HPDE6-E6E7 (cell line): ENCODE data around the gene TMEM74B.
"Not testable (repeated sequence)": the region's sequence is repeated elsewhere in the genome, so short reads cannot be mapped to it uniquely, and the experiment has no call there.

ENCODE experiments used
- DNase-seq: peaks from one replicate; pipeline ENCODE4 v3.0.0; 2011; ENCODE audit warnings: missing footprints; ENCODE audit errors: extremely low spot score

The TMEM74B gene

DNA sequence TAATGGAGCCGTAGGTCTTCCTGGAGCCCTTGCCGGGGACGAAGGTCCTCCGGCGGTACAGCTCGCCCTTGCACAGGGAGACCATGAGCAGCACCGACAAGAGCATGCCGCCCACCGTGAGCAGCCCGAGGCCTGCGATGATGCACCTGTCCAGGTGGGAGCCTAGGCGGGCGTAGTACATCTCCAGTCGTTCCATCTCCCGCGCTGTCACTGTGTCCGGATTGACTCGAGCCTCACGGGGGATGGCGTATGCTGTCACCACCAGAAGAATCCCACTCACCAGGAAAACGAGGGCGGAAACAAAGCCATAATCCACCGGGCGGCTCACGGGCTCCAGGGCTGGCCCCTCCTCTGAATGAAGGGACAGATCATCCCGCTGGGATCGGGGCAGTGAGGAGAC is 3.8 kb downstream of the TMEM74B start:
- DNase-seq: no peak

GRCh38 chr20:1178623-1179022 is 6.2 kb downstream of the TMEM74B start:
- DNase-seq: no peak

DNA sequence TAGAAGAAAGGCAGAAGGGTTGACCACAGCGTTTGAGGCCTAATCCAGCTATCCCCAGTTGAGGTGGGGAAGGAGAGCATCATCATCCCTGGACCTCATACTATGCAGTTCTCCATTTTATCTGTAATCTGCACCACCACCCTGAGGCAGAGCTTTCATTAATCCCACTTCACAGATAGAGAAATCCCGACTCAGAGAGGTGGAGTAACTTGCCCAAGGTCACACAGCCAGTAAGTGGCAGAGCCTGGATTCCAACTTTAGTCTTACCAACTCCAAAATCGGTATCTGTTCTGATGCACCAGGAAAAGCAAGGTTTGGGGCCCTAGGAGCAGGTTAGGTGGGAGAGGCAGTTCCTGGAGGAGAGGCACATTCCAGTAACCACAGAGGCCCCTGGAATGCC is 6.7 kb downstream of the TMEM74B start:
- DNase-seq: no peak

GRCh38 chr20:1177680-1178079 is 7.1 kb downstream of the TMEM74B start:
- no peak for DNase-seq

- no peak for DNase-seq
Measured at GRCh38 chr20:1174787-1175186, 10.0 kb downstream of the TMEM74B start.

DNA sequence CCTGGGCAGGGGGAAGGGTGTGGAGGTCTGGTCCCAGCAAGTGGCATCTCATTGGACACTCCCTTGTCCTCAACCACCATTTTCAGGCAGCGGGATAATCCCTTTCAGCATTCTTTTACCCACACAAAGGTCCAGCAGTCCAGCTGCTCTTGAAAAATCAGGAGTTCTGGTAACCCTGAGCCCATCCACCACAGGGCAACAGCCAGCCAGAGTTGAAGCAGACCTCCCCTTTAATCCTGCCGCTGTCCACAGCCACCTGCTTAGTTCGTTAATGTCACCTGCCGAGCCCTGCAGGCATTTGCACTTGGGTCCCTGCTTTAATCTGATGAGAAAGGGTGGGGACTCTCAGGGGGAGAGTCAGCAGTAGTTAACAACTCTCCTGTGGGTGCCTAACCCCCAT is 11.1 kb downstream of the TMEM74B start:
- DNase-seq: no peak

DNA sequence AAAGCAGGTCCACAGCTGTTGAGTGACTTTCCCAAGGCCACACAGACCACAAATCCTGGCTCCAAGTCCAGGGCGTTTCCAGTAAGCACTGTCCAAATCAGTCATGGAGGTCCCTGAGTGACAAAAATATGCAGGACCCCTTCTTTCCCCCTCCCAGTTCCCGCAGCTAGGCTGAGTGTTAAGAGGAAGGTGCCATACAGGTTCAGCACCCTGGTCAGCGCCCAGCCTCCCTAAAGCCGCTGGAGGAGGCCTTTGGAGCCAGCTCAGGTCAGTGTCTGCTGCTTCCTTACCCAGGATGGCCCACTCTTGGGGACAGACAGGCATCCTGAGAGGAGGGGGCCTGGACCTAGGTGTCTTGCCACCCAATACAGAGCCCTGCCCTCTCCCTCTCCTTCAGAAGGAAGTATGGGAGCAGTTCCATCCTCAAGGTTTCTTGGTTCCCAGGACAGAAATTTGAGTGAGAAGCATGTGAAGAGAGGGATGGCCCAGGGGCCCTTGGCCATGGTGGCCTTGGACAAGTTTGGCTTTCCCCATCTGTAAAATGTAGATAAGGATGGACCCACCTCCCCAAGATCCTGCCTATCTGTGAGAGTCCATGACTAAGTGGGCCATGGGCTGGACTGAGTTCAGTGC is 13.2 kb downstream of the TMEM74B start:
- DNase-seq: no peak

DNA sequence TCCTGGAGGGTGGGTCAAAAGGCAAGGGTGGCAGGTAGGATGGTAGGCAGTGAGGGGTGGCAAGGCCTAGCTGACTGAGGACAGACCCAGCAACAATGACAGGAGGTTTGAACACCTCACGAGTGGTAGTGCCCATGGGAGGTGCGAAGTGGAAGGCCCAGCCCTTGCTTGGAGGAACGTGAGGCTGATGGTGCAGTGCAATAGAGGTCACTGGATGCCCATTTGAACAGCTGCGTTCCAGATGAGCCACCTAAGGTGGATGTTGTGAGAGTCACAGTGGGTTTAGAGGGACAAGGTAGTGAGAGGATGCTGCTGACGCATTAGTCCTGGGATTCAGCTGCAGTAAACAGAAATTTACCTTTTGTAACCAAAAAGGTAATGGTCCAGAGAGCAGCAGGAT is 15.6 kb downstream of the TMEM74B start:
- no peak for DNase-seq

DNA sequence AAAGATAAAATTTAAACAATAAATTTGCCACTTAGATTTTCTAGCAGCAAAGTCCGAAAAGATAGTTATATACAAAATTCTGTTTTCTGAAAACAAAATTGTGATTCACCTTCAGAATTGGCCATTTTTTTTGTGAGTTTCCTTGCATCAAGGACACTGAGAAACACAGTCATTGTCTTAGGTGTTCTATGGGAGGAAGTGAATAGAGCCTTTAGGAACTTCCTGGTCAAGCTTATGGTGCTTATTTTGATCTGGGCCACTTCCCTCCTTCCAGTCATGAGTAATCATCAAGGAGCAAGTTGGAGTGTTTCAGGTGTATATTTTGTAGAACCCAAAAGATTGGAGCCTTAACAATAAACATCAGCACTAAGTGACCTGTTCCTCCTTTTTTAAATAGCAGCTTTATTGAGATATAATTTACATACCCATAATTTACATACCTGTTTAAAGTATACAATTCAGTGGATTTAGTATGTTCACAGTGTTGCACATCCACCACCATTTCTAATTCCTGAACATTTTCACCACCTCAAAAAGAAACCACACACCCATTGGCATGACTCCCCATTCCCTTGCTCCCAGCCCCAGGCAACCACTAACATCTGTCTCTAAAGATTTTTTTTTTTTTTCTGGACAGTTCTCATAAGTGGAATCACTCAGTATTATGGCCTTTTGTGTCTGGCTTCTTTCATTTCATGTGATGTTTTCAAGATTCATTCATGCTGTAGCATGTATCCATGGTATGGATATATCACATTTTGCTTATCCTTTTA is 17.6 kb downstream of the TMEM74B start:
- DNase-seq: no peak

DNA sequence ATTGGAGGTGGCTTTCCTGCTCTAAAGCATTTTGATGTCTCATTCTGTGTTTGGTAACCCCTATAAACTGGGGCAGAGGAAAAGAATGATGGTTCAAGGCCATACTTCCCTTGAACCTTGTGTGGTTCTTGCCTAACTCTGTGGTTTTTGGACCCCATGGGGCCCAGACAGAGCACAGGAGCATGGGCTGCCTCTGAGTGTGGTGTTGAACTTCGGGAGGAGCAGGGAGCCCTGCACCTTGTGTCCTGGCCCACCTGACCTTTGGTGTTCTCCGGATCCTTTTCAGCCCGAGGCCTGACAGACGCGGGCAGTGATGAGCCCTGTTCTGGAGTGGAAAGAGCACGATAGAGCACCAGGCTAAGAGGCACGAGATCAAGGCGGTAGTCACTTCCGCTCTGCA is 18.8 kb downstream of the TMEM74B start:
- DNase-seq: no peak

GRCh38 chr20:1165521-1165920 is 19.3 kb downstream of the TMEM74B start:
- no peak for DNase-seq

- DNase-seq: no peak
Measured at GRCh38 chr20:1164871-1165270, 19.9 kb downstream of the TMEM74B start.

GRCh38 chr20:1163653-1164052 is 21.1 kb downstream of the TMEM74B start:
- DNase-seq: no peak

DNA sequence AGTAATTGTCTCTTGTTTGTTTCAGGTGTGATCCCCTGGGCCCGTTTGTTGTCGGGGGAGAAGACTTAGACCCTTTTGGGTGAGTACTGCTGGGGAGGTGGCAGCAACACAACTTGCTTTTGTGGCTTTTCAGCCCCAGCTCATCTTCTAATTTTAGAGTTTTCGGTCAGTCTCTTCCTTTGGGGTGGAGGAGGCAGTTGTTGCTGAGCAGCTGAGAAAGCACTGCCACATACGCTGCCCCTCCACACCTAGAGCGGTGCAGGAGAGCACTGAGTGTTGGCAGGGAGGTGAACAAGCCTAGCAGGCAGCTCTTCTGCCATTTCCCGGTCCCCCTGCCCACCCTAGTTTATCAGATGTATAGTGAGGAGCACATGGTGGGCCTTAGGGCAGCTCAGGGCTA is 21.7 kb downstream of the TMEM74B start:
- DNase-seq: no peak

DNA sequence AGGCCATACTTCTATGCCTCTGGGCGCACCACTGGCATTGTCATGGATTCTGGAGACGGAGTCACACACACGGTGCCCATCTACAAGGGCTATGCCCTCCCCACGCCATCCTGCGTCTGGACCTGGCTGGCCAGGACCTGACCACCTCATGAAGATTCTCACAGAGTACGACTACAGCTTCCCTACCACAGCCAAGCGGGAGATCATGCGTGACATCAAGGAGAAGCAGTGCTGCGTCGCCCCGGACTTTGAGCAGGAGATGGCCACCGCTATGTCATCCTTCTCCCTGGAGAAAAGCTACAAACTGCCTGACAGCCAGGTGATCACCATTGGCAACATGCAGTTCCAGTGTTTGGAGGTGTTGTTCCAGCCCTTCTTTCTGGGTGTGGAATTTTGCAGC is 23.8 kb downstream of the TMEM74B start:
- no peak for DNase-seq

DNA sequence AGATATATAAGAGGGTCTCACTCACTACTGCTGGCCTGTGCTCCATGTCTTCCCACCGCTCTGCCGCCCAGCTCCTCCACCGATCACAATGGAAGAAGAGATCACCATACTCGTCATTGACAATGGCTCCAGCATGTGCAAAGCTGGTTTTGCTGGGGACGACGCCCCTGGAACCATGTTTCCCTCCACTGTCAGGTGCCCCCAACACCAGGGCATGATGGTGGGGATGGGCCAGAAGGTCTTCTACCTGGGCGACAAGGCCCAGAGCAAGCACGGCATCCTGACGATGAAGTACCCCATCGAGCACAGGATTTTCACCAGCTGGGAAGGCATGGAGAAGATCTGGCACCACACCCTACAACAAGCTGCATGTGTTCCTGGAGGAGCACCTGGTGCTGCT is 24.3 kb downstream of the TMEM74B start:
- DNase-seq: no peak

DNA sequence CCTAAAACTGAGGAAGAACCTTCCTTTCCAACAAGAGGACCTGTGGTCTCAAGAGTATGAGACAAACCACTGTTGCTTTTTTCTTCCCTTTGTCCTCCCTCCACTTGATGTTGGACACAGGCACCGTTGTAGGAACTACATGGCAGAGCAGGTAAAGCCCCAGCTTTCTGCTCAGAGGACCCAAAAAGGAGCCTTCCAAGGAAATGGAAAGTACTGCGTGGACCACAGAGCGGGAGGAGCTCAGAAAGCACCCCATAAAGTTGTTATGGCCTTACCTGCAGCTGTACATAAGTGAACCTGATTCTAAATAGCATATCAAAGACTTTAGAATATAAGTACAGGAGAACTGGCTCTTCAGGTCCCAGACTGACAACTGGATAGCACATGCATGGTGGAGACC is 29.4 kb downstream of the TMEM74B start:
- DNase-seq: no peak

- no peak for DNase-seq
Measured at GRCh38 chr20:1154691-1155090, 30.1 kb downstream of the TMEM74B start.

DNA sequence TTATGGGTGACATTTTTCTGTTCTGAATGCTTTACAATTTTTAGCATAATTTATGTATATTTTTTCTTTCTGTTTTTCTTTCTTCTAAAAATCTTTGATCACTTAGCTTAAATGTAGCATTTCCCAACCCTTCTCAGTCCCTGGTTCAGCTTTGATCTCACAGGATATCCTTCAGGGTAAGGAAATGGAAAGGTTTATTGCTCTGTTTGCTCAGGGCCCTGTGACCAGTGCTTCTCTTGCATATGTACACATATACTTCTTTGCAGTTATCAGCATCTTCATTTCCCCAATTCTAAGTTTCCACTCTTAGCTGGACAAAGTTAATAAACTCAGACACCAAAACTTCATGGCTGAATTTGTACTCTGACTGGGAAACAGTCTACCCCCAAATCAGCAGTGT is 30.6 kb downstream of the TMEM74B start:
- DNase-seq: no peak

- DNase-seq: no peak
Measured at GRCh38 chr20:1150968-1151367, 33.8 kb downstream of the TMEM74B start.

GRCh38 chr20:1150218-1150617 is 34.6 kb downstream of the TMEM74B start:
- DNase-seq: no peak

- not testable (repeated sequence) for DNase-seq
Measured at GRCh38 chr20:1149812-1150211, 35.0 kb downstream of the TMEM74B start.

DNA sequence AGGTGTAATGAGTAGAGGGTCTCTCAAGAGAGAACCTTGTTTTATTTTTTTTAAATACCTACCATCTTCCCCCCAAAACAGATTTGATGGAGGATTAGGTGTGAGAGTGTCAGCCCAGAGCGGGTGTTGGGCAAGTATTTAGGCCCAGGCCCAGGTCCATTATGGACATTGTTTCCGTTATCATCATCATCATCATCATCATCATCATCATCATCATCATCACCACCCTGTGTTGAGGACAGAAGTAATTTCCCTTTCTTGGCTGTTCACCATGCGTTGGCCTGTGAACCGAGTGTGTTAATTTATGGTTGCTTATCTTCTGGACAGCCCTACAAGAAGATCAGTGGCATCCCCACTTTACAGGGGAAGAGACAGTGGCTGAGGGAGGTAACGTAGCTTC is 37.8 kb downstream of the TMEM74B start:
- DNase-seq: no peak
